ENCODE results near the gene DYNC1LI1. TPM values are rescaled to one million over a fixed set of nuclear protein-coding genes. Genes with fewer than 3 reads are reported as not detected.

The DYNC1LI1 gene
- total RNA-seq: 110 TPM

DNA sequence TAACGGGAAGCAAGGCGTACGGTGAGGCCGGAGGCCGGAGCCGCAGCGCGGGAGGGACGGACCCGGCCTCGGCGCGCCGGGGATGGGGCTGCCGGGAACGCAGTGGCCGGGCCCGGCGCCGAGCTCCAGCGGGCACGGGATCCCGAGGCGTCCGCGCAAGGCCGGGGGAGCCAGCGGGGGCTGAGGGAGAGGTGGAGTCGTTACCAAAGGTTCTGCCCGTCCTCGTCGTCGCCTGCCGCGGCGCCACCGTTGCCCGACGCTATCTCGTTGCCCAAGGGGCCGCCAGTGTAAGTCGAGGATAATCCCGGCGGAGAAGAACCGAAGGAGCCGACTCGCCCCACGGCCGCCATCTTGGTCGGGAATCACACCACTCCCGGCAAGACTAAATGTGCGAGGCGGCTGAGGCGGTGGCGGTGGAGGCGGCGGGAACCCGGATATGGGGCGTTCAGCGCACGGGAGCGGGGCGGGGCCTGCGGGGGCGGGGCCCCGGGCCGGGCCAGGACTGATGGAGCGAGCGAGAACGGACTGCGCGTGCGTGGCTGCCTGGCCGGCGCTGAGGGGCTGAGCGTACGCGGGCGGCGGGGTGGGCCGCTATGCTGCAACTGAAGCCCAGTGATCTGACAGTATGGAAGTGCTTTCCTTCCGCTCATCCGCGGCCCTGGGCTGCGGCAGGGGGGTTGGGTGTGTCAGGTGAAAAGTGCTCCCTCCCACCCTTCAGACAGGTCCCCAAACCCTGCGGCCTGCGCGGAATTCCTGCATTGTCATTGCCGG, at the start of gene DYNC1LI1:
DYNC1LI1 (minus strand) TSS at position 438 of the 771 bp plus-strand sequence; CDS start at position 350, 88 bp downstream.
- FAIRE-seq (no peak), DNase-seq (ENCODE audit: low spot score in 2 of 2) (peak; percentile 88)

DNA sequence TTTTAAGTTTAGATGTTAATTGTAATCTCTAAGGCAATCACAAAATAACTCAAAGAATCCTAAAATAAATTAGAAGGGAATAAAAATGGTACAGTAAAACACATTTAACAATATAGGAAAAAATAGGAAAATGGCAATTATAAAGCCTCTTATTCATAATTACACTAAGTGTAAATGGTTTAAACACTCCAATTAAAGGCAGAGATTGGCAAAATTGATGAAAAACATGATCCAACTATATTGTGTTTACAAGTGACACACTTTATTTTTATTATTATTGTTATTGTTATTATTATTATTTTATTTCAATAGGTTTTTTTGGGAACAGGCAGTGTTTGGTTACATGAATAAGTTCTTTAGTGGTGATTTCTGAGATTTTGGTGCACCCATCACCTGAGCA, 48.7 kb upstream of the DYNC1LI1 start:
- DNase-seq (ENCODE audit: low spot score in 2 of 2): no peak
- FAIRE-seq: no peak

DNA sequence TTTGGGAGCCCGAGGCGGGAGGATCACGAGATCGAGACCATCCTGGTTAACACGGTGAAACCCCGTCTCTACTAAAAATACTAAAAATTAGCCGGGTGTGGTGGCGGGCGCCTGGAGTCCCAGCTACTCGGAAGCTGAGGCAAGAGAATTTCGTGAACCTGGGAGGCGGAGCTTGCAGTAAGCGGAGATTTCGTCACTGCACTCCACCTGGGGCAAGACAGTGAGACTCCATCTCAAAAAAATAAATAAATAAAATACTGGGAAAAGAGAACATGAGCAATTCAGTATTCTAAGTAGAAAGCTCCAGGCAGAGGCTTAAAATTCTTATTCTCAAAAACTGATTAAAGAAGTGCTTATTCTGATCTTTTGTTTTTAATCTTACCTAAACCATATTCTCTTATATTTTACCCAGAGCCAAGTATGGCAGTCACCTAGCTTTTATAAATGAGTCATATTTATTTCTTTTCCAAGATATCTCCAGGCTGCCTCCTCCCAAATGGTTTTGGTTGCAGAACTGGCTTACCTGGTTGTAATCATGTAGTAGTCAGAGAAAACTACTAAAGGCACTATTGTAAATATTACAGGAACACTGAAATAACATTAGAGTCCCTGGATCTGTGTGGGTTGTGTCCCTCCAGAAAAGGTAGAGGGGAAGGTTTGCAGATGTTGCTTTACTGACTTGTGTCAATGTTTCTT, 45.8 kb upstream of the DYNC1LI1 start:
- DNase-seq (ENCODE audit: low spot score in 2 of 2): no peak
- FAIRE-seq: no peak

DNA sequence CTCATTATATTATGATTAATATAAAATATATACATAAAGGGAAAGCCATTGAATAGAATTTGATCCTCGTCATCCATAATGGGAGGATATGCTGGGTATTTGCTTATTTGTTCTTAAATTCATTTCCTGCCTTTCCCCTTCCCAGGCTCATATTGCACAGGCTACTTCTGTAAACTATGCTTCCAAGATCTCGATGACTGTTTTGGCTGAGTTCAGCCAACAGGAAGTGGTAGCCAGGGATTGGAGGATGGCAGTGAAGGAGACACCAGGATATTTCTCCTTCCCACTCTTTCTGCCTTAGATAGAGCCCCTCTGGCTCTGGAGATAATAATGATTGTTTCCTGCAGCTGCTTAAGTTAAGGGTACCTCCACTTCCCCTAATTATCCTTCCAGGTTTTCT, 44.3 kb upstream of the DYNC1LI1 start:
- no peak for FAIRE-seq
- DNase-seq (ENCODE audit: low spot score in 2 of 2): no peak

DNA sequence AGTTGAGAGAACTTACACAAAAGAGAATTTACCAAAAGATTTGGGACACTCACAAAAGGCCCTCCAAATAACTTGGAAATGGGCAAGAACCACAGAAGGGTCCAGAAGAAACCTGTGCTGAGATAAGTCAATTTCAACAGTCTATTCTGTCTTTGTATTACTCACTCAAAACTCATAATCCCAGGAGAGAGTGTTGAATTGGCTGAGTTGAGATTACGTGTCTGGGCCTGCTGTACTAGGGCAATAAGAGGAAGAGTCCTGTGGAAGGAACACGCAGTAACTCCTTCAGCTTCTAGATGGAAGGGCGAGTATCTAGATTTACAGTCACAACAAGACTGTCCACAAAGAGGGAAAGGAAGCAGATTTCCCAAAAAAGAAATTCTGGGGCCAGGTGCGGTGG, 42.5 kb upstream of the DYNC1LI1 start:
- DNase-seq (ENCODE audit: low spot score in 2 of 2) (no peak), FAIRE-seq (no peak)

DNA sequence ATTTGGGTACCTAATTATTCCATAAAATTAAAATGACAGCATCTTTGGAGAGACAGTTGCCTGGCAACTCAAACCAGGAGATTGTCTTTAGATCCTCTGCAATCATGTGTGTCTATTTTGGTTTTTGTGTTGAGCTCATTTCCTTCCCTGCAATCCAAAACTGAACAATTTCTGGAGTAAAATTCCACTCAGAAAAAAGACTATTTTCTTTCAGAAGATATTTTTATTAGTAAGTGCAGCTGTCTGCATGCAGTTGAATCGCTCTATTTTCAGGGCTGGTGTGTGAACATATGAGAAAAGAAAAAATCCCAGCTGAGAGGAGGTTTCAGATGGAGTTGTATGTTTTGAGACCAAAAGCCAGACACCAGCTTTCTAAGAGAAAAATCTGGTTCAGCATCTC, 41.9 kb upstream of the DYNC1LI1 start:
- DNase-seq (ENCODE audit: low spot score in 2 of 2): no peak
- no peak for FAIRE-seq

DNA sequence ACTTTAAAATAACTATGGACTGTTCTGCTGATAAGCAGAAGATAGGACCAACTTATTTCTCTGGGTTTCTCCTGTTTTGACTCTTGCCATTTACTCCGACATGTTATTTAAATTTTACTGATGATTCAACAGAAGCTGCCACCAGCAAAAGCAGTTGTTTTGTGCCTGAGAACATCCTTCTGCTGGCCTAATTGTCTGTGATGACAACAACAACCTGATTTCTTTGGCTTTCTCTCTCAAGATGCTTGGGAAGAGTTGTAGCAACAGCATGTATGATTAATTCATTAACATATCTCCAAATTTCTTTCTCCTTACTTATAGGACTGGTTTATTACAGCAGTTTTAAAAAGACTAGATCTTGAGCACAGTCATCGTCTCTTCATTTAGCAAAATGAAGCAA, 36.9 kb upstream of the DYNC1LI1 start:
- FAIRE-seq: no peak

DNA sequence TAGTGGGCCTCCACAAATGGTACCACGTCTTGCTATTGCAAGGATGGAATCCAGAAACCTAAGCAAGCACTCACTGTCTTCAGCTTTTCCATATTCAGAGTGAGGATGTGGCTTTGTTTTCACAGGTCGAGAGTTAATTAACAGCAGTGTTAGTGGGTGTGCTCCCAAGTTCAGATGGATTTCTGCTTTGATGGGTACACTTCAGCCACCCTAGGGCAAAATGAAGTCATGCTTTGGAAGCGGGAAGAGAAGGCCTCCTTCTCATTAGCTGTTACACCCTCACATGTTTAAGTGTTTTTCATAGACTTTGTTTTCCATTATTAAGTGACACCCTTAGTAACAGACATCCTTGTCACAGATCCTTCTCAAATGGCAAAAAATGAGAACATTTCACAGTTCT, 36.3 kb upstream of the DYNC1LI1 start:
- no peak for FAIRE-seq

More for the DNA sequence above, 36.9 kb upstream of the DYNC1LI1 start:
- DNase-seq (ENCODE audit: low spot score in 2 of 2): no peak

DNA sequence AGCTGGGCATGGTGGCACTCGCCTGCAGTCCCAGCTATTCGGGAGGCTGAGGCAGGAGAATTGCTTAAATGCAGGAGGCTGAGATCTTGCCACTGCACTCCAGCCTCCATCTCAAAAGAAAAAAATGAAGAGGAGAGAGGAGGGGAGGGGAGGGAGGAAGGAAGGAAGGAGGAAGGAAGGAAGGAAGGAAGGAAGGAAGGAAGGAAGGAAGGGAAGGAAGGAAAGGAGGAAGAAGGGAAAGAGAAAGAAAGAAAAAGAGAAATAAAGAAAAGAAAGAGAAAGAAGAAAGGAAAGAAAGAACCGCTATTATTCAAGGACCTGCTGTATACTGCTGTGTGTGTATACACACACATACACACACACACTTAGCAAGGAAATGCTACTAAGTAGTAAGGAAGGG, 35.6 kb upstream of the DYNC1LI1 start:
- DNase-seq (ENCODE audit: low spot score in 2 of 2): no peak
- FAIRE-seq: no peak

More for the DNA sequence above, 36.3 kb upstream of the DYNC1LI1 start:
- no peak for DNase-seq (ENCODE audit: low spot score in 2 of 2)

DNA sequence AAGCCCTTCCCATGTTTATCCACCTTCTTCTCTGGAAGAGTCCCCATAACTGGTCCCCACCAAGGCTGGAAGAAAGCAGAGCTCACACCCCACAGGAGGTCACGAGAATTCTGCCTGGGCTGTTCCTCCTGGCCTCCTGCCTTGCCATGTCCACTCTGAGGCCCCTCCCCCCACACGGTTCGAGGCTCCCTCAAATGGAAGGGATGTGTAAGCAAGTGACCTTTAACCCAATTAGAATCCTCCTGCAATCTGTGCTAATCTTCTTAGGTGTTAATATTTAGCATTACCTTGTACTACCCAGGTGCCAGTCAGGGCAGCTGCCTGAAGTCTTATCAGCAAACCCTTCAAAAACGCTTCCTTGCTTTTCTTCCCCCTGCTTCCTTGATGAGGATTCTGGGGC, 32.4 kb upstream of the DYNC1LI1 start:
- DNase-seq (ENCODE audit: low spot score in 2 of 2): no peak
- FAIRE-seq: no peak

DNA sequence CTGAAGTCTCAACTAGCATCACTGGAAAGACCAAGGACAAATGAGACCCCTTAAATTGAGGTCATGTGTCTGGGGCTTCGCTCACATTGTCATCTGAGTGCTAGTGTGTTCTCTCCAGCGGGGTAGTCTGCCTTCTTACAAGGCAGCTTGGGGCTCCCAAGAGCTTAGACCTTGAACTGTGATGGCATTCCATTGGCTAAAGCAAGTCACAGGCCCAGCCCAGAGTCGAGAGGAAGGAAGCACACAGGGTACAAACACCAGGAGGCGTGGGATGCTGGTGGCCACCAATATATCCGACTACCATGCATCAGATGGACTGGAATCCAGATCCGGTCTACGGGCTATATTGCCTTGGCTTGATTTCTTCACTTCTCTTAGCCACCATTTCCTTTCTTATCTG, 31.5 kb upstream of the DYNC1LI1 start:
- no peak for FAIRE-seq
- DNase-seq (ENCODE audit: low spot score in 2 of 2): no peak

DNA sequence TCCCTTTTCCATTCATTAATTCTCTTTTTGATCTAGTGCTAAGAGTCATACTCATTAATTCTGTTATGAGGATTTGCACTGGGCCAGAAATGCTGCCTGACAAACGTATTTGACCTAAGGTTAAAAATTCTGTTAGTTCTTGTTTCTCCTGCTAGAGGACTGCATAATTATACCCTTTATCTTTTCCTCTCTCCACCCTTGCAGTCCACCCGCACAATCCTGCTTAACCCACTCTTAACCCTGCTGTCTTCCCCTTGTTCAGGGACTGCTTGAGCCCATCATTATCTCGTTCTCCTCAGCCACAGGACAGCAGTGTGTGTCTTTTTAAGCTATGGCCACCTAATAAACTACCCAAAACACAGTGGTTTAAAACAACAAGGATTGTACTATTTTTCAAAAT, 31.1 kb upstream of the DYNC1LI1 start:
- DNase-seq (ENCODE audit: low spot score in 2 of 2): no peak
- FAIRE-seq: no peak

DNA sequence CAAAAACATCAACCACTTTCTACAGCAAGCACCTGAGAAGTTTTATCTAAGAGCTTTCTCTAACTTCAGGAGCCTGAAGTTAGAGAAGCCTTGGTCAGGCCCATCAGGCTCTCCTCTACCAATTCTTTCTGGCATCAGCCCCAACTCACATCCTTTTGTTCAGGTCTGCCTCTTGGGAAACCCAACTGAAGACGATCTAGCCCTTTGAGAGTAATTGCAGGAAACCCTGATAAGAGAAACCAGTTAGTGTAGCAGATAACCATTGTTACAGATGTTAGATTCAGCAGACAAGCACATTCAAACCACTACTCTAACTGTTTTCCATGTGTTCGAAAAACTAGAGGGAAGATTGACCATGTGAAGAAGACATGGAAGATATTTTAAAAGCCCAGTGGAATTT, 27.0 kb upstream of the DYNC1LI1 start:
- FAIRE-seq: no peak
- DNase-seq (ENCODE audit: low spot score in 2 of 2): no peak

DNA sequence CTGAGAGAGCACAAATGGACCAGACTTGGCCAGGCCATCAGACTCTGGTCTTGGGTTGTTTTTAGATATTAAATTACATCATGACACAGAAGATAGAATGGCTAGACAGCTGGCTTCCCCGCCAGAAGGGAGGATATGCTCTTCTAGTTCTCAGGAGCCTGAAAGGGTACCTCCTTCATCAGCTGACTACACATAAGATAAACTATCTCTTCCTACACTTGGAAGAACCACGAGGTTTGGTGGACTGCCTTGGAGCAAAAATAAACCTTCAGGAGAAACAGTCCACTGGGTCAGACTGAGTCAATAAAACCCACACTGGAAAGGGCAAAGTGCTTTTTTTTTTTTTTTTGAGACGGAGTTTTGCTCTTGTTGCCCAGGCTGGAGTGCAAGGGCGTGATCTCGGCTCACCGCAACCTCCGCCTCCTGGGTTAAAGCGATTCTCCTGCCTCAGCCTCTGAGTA, 26.3 kb upstream of the DYNC1LI1 start:
- FAIRE-seq (no peak), DNase-seq (ENCODE audit: low spot score in 2 of 2) (no peak)

DNA sequence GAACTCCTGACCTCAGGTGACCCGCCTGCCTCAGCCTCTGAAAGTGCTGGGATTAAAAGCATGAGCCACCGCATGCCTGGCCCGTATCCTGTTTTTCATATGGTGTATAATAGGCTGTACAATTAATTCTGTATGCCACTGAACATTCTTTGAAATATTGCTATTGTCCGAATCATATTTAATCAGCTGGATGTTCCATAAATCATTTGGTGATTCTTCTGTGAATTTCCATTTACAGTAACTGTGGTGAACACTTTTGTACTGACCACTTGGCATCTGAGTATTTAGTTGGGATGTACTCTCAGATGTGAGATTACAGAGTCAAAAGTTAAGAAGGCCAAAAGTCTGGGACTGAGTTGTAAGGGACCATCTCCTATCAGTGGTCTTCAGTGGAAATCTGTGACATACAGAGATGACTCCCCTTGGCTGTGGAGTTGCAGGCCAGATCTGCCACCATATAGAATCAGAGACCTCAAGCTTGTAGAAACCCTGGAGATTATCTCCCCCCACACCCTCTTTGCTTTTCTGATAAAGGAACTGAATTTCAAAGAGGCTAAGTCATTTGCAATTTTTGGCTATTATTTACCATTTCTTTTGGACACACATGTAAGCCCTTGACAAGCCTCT, 25.7 kb upstream of the DYNC1LI1 start:
- no peak for FAIRE-seq

DNA sequence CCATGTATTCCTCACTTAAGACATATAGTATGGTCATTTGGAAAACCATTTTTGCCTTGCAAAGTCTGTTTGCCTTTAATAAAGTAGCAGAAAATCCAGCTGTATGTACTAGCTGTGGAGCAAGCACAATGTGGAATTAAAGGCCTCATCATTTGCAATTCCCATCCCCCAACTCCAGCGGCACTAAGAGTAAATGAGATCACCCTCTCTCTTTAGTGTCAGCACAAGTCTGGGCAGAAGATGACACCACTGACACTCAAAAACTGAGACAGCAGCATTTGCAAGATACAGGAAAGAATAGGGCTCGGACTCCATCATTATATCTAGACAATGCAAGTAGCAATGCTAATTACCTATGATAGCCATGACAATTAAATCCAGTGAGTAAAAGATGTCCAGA, 24.7 kb upstream of the DYNC1LI1 start:
- FAIRE-seq: no peak

More for the DNA sequence above, 25.7 kb upstream of the DYNC1LI1 start:
- DNase-seq (ENCODE audit: low spot score in 2 of 2): no peak

DNA sequence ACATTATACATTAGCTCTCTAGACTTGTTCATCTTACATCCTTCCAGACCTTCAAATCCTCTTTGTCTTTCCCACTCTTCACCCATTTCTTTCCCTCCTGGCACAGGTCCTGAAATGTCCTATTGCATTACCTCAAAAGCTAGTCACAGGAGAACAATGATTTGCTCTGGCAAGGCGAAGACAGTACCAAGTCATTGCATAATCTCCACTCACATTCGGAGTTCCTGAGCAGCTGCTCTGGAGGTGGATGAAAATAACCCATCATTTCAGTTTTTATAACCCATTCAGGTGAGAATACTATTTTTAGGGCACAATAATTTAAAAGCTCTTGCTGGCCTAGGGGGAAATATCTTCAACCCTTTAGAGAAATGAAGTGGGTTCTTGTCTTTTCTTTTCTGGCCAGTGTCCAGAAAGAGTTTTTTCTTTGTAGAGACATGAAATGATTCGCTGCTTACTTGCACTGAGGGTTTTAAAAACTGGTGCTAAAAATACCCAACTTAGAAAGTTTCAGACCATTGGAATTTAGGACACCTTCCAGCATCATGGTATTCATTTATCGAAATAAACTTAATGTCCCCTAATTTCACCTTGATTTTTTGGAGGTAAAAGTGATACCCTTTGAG, 23.4 kb upstream of the DYNC1LI1 start:
- DNase-seq (ENCODE audit: low spot score in 2 of 2) (no peak), FAIRE-seq (no peak)

More for the DNA sequence above, 24.7 kb upstream of the DYNC1LI1 start:
- DNase-seq (ENCODE audit: low spot score in 2 of 2): no peak

DNA sequence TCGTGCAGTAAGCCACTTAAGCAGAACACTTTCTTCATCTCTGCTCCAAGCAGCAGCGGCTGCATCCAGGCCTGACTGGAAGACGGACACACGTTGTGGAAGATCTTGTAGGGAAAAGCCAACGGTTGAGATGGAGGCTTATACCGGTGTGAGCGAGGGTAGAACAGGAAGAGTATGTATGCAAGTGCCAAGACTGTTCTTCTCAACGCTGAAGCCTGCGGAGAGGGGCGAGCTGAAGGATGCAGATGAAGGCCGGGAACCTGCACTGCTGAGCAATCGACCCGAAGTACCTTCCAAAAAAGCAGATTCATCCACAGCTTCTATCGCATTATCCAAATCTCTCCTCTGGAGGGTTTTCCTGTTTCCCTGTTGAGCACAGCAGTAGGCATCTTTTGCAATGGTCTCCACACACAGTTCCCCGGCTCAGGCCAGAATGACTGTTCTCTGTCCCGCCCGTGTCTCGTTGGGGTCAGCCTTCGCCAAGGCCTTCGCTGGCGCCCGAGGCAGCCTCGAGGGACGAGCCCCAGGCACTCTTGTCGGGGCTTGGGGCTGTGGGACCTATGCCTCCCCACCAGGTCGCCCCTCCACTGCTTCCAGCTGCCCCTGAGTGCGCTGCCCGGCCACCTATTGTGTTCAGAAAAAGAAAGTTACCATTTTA, 22.2 kb upstream of the DYNC1LI1 start:
- DNase-seq (ENCODE audit: low spot score in 2 of 2): no peak
- no peak for FAIRE-seq

DNA sequence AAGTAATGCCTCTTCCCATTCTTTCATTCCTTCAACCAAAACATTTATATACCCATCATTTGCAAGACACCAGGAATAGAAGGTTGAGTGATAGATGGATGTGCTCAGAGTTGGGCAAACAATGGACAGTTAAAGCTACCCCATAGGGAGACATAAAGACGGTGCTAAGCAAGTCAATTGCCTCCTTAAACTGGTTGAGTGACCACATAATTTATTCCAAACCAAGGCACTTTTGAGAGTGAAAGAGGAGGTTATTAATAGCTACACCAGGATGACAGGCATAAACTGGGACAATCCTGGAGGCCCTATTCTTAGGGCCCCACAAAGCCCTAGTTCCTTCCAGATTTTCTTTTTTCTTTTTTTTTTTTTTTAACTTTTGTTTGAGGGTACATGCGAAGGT, 21.4 kb upstream of the DYNC1LI1 start:
- FAIRE-seq (no peak), DNase-seq (ENCODE audit: low spot score in 2 of 2) (no peak)

DNA sequence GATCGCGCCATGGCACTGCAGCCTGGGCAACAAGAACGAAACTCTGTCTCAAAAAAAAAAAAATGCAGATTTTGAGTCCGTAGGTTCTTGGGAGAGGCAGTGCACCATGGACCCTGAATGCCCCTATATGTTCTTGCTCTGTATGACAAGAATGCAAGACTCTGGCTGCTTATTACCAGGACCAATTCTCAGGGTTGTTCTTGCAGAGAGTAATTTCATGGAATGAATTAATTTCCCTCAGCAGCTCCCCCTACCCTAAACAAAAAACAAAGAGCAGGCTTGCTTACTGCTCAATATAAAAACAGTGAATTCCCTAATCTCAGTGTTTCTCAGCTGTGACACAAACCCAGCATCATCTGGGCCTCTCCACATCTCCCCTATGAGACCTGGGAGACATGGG, 20.5 kb upstream of the DYNC1LI1 start:
- no peak for DNase-seq (ENCODE audit: low spot score in 2 of 2)
- no peak for FAIRE-seq
